Right lobe of liver (tissue), 6 donors: ENCODE measurements around the gene PTPRD. TPM values are rescaled to one million over a fixed set of nuclear protein-coding genes. Genes with fewer than 3 reads are reported as not detected.

ENCODE experiments used
- ATAC-seq, 4 donors: fragments of 200-7000 bp; cut with Tn5 transposase; one replicate each; pipeline ENCODE4 v1.9.1; 2020; ENCODE audit warnings: mild to moderate bottlenecking in 4 of 4, moderate library complexity in 4 of 4
- DNase-seq, 3 donors: peaks; one replicate each; pipeline ENCODE4 v3.0.0-alpha.2; 2020
- H3K27ac ChIP-seq, 3 donors: fragments of 200-600 bp; one replicate each; pipeline ENCODE4 v1.8.0; 2022
- H3K27me3 ChIP-seq, 2 donors: fragments of 200-600 bp; one replicate each; pipeline ENCODE4 v1.8.0; 2022
- H3K36me3 ChIP-seq, 4 donors: fragments of 200-600 bp; sonication (generic) in 1 of 4; one replicate each; pipeline versions ENCODE4 v1.5.1 to v1.8.0; 2017 to 2022; ENCODE audit warnings: control low read depth in 1 of 4
- H3K4me1 ChIP-seq, 4 donors: fragments of 200-600 bp; sonication (generic) in 1 of 4; one replicate each; pipeline versions ENCODE4 v1.5.1 to v1.8.0; 2017 to 2022; ENCODE audit warnings: control low read depth in 1 of 4
- H3K4me3 ChIP-seq, 3 donors: fragments of 200-600 bp; one replicate each; pipeline ENCODE4 v1.8.0; 2022
- H3K9me3 ChIP-seq, 4 donors: fragments of 200-600 bp; sonication (generic) in 1 of 4; one replicate each; pipeline versions ENCODE4 v1.5.1 to v1.8.0; 2017 to 2022; ENCODE audit warnings: control low read depth in 1 of 4
- POLR2A ChIP-seq: fragments of 450-650 bp; IDR thresholded peaks from one replicate; pipeline ENCODE4 v1.6.1; 2017; ENCODE audit warnings: antibody characterized with exemption, mild to moderate bottlenecking
- WGBS: methylation state at CpG from one replicate; pipeline ENCODE4 v1.1.6; 2018; ENCODE audit warnings: low coverage, low lambda C conversion rate; ENCODE audit not compliant: insufficient coverage; ENCODE audit errors: missing lambda C conversion rate; 5-methylcytosine and 5-hydroxymethylcytosine counted together
- intact Hi-C, 2 donors: fragments of 100-400 bp; cut with DNase I; formaldehyde crosslinking; loops; one replicate each; pipeline versions ENCODE4 v1.11.2 to v1.14.1; 2022
- total RNA-seq, 6 experiments: library from RNA; depleted of rRNA in 2 of 6; stranded (reverse); fragments of >200 nt in 2 of 6; fragmentation: NEBNext Ultra II Directional in 3 of 6; extraction: Animal tissue kit (Norgen Biotek cat#: 25700) in 3 of 6; gene quantifications; one replicate each; pipeline versions ENCODE4 v1.1.0 to v1.2.4, GENCODE V29; 2016 to 2023
- TF ChIP-seq, protein P1 (sequence below), 4 donors: fragments of 200-600 bp in 3 of 4; fragments of 450-650 bp in 1 of 4; IDR thresholded peaks; one replicate each; pipeline versions ENCODE4 v1.5.1 to v1.8.0; 2016 to 2022; ENCODE audit warnings: antibody characterized with exemption in 4 of 4, mild to moderate bottlenecking in 2 of 4
- donor health status: DM: no; HTN: yes; CAD: no.
- donor health status: DM: no; HTN: no; CAD: no.
- donor health status: DM: no; HTN: no; CAD: no.
- donor health status: DM: no; HTN: yes; CAD: no.
- donor health status: DM: no; HTN: yes; CAD: no.

The PTPRD gene
- total RNA-seq, 6 experiments from 2014 or later, result 5.4 to 29.8 (median 13.9) TPM

GRCh38 chr9:8391566-8391965 lies 2221.2 kb downstream of the PTPRD start:
- no peaks in the 10 kb centered on the region for H3K36me3 ChIP-seq
- no peak overlapping the region for H3K4me3 ChIP-seq
- no peak for ATAC-seq
- no peaks in the 10 kb centered on the region for H3K9me3 ChIP-seq
- DNase-seq, result no peak
- TF ChIP-seq POLR2A, result no peak
- TF ChIP-seq, protein P1, sequence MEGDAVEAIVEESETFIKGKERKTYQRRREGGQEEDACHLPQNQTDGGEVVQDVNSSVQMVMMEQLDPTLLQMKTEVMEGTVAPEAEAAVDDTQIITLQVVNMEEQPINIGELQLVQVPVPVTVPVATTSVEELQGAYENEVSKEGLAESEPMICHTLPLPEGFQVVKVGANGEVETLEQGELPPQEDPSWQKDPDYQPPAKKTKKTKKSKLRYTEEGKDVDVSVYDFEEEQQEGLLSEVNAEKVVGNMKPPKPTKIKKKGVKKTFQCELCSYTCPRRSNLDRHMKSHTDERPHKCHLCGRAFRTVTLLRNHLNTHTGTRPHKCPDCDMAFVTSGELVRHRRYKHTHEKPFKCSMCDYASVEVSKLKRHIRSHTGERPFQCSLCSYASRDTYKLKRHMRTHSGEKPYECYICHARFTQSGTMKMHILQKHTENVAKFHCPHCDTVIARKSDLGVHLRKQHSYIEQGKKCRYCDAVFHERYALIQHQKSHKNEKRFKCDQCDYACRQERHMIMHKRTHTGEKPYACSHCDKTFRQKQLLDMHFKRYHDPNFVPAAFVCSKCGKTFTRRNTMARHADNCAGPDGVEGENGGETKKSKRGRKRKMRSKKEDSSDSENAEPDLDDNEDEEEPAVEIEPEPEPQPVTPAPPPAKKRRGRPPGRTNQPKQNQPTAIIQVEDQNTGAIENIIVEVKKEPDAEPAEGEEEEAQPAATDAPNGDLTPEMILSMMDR (IDR thresholded peaks at IDR 0.05), result no peak
- intact Hi-C loops, result no loop called here
- peaks cover 0 to 8% (median 0%) of the 10 kb centered on the region in 4 donors for H3K4me1 ChIP-seq
- H3K27ac ChIP-seq, result no peak overlapping the region
- no peaks in the 10 kb centered on the region for H3K27me3 ChIP-seq

GRCh38 chr9:8391132-8391531 lies 2221.7 kb downstream of the PTPRD start:
- DNase-seq, result no peak
- H3K27me3 ChIP-seq, result no peaks in the 10 kb centered on the region
- intact Hi-C loops, result no loop called here
- H3K36me3 ChIP-seq, result no peaks in the 10 kb centered on the region
- H3K27ac ChIP-seq, result no peak overlapping the region
- ATAC-seq, result no peak
- 68% methylated on average over 3 of the region's 4 CpGs for WGBS
- H3K4me3 ChIP-seq, result no peak overlapping the region
- peaks cover 0 to 8% (median 0%) of the 10 kb centered on the region in 4 donors for H3K4me1 ChIP-seq
- TF ChIP-seq POLR2A, result no peak
- TF ChIP-seq, protein P1 (IDR thresholded peaks at IDR 0.05), result no peak
- H3K9me3 ChIP-seq, result no peaks in the 10 kb centered on the region

DNA sequence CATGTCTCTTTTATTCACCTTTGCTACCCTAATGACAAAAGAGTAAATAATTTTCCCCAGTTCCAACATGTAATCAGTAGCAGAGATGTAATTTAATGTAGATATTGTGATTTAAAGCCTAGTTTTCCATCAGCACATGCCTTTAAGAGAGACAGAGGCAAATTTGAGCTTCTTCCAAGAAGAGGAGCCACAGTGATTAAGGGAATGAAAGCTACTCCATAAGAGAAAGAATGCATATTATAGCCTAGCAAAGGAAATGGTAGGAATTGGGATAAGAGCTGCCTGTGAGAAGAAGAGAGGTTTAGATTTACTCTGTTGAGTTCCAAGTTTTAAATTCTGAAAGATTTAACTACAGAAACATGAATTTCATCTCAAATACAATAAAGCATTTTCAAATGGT lies 2222.2 kb downstream of the PTPRD start:
- Histone ChIP-seq H3K36me3 (no peaks in the 10 kb centered on the region), H3K27me3 (no peaks in the 10 kb centered on the region), H3K4me3 (no peak overlapping the region), H3K4me1 (peaks cover 0 to 8% (median 0%) of the 10 kb centered on the region in 4 donors), H3K9me3 (no peaks in the 10 kb centered on the region), H3K27ac (no peak overlapping the region)
- DNase-seq (no peak), ATAC-seq (no peak)
- intact Hi-C loops, result no loop called here
- TF ChIP-seq, protein P1 (IDR thresholded peaks at IDR 0.05), result no peak
- TF ChIP-seq POLR2A, result no peak

DNA sequence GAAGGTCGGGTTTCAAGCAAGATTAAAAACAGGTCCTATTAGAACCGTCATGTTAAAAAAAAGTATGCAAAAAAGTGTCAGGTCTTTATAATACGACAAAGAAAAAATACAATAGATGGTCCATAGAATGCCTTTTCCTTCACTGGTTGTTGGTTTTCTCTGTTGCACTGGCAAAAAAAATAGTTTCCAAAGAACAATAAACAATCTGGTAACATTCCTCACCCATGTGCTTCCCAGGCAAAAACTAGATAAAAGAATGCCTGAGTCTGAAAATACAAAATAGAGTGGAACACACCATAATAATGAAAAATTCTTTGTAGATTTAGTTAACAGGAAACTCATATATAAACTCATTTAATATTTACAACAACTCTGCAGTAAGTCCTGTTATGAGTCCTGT lies 2223.3 kb downstream of the PTPRD start:
- Histone ChIP-seq H3K27ac (no peak overlapping the region), H3K4me1 (peaks cover 0 to 6% (median 0%) of the 10 kb centered on the region in 4 donors), H3K27me3 (no peaks in the 10 kb centered on the region), H3K36me3 (no peaks in the 10 kb centered on the region), H3K4me3 (no peak overlapping the region), H3K9me3 (no peaks in the 10 kb centered on the region)
- 91% methylated on average over 3 of the region's 3 CpGs for WGBS
- no peak for ATAC-seq
- TF ChIP-seq, protein P1 (IDR thresholded peaks at IDR 0.05), result no peak
- TF ChIP-seq POLR2A, result no peak
- no peak for DNase-seq
- intact Hi-C loops, result no loop called here

DNA sequence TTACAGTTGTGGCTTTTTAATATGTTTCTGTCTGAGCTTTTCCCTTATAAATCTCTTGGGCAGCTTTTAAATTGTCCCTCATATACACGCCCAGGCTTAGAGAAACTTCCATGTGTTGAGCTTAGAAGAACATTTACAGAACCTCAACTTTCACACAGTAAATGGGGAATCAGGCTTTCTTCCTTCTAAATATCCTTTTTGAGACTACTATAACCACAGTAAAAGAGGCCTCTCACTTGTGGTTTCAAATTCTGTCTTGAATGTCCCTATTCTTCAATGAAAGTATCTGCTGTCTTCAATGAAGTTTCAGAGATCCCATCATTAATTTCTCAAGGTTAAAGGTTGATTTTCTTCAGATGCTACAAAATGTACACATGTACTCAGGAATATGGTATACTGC lies 2224.7 kb downstream of the PTPRD start:
- TF ChIP-seq POLR2A, result no peak
- TF ChIP-seq, protein P1 (IDR thresholded peaks at IDR 0.05), result no peak
- H3K27ac ChIP-seq, result no peak overlapping the region
- no peaks in the 10 kb centered on the region for H3K27me3 ChIP-seq
- ATAC-seq (no peak), DNase-seq (no peak)
- intact Hi-C loops, result no loop called here
- H3K4me1 ChIP-seq, result no peaks in the 10 kb centered on the region
- no peaks in the 10 kb centered on the region for H3K36me3 ChIP-seq
- no peaks in the 10 kb centered on the region for H3K9me3 ChIP-seq
- no peak overlapping the region for H3K4me3 ChIP-seq
- 54% methylated on average over 1 of the region's 1 CpG for WGBS
